Fibroblast of skin of back (primary cell): ENCODE measurements around the gene MTURN.
A peak's percentile ranks its signal among the peaks of the same experiment; 100 is the strongest.

ENCODE experiments used
- DNase-seq: peaks from one replicate; pipeline ENCODE4 v3.0.0-alpha.2; 2013

Gene MTURN

GRCh38 chr7:30162622-30163124, 27.9 kb downstream of the MTURN start:
- peak; percentile 79 for DNase-seq

DNA sequence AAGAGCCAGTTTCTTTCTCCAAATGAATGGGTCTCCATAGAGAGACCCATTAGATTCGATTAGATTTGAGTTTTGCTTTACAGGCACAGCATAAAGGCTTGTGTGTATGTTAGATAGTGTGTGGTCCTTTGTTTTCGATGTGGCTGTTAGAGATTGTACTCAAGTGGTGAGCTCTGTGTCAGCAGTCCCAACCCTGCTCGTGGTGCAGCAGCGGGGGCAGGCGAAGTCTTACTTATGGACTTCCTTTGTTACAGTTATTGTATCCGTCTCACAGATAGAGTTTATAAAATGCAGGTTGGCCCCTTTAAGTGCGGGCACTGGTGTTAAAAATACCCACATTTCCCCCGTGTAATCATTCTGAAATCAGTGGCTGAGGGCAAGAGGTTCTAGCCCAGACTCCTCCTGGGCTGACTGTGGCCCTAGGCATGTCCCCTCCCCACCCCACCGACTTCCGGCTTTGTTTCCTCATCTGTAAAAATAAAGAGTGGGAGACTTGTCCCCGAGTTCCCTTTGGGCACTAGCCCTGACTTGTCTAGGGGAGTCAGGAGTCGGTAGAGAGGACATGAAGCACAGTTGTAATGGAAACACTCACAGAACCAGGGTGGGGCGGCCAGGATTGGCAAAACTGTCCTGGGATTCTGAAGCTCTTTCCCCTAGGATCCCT, 28.6 kb downstream of the MTURN start:
- DNase-seq: peak; percentile 26

DNA sequence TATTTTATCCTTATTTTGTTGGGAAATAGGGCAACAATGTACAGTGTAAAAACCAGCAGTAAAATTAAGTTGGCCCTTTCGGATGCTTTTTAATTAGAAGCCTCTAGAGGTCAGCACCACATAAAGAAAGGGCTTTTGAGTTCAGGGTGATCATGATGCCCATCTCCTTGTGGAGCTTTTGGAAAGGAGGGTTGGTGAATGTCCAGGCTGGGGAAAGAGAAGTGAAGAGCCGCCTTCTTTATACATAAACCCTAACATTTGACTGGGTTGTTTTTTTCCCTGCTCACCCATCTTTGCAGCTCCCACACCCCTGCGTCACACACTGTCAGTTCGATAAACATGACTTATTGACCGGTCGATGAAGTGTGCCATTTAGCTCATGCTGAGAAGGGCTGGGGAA, 29.8 kb downstream of the MTURN start:
- peak; percentile 73 for DNase-seq

DNA sequence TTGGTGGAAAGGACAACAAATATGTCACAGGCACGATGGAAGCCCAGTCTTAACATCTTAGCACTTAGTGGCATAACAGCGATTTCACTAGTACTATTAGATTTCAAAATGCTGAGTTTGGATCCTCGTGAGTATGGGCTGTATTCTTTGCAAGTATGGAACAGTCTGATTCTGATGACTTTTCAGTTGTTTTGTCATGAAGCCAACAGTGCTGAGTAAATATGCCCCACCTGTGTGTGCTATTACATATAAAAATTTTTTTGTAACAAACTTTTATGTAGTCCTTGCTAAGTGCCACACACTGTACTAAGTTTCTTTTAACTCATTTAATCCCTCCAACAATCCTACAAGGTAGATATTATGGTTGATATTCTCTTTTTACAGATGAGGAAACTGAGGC, 30.8 kb downstream of the MTURN start:
- DNase-seq: no peak

- DNase-seq: no peak
Observed at GRCh38 chr7:30166155-30166840, 31.5 kb downstream of the MTURN start.

DNA sequence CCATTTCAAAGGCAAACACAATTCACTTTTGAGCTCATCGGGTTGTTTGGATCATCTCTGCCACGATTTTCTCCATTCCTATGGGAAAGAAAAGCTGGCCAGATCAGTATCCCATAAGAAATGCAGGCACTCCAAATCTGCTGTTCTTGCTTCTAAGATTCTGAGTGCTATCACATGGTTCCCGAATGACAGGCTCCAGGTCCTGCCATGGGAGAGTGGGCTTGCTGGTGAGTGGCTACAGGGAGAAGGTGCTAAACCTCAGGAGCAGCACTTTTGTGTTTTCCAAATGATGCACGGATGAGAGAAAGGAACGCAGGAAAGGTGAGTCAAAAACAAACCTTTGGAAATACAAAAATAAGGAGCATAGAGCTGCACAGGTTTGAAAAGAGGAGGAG, 32.1 kb downstream of the MTURN start:
- DNase-seq: no peak

DNA sequence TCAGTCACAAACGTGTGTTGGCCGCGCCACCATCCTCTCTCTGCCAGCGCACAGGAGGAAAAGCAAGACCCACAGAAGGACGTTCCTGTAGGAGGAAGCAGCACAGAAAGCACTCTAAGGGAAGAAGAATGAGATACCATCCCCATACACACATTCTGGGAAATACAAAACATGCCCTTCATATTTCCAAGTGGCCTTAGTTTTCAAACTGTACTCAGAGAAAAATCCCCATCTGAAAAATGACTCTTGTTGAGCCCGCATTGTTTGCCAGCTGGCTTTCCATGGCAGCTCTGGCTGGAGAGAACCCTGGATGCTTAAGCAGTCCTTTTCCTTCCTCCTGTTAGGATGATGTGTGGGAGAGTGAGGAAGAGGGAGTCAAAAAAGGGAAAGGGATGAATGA, 33.1 kb downstream of the MTURN start:
- DNase-seq: no peak

DNA sequence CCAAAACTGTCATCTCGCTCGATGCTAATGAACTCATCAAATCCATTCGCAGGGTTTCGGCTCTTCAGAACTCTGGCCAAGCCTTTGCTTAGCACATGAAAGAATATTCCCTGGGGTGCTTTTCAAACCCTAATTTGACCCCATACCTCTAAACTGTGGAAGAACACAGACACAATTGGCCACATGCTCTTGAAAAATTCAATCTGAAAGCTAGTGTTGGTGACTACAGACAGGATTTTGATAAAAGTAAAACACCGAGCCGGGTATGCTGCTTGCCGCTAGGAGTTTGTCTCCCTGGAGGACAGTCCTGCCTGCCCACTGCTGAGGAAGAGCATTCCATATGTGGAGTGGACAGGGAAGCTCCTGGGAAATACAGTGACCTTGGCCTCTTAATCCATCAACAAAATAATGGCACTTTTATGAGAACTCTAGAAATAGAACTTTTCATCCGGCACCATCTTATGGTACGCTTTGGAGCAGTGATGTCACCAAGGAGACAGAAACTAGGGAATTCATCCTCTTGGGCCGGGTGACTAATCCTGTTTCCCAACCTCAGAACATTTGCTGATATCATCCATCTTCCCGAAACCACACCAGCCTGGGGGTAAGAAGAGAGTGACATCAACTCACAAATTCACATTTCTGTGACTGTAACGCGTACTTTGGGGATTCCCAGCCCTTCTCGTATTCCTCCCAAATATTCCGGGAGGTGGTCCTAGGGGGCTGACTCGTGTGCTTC, 34.2 kb downstream of the MTURN start:
- peak; percentile 94 for DNase-seq

DNA sequence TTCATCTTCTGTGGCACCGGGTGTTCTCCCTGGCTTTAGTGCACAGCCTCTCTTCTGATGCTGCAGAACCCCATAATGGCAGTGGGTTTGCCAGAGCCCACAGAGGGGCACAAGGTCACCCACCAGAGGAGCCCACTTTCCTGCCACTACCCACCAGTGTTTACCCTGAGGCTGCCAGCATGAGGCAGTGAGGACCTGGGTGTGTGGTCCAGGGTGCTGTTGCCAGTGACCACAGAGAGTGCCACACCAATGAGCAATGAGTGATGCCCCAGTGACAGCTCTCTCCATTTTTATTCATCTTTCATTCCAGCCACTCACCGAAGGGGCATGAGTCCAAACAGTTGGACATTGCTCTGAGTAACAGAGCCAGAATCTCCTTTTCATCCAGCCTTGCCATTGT, 34.8 kb downstream of the MTURN start:
- peak; percentile 71 for DNase-seq

- DNase-seq: no peak
Observed at GRCh38 chr7:30170476-30171205, 35.9 kb downstream of the MTURN start.

- DNase-seq: peak; percentile 72
Observed at GRCh38 chr7:30171766-30172447, 37.1 kb downstream of the MTURN start.

DNA sequence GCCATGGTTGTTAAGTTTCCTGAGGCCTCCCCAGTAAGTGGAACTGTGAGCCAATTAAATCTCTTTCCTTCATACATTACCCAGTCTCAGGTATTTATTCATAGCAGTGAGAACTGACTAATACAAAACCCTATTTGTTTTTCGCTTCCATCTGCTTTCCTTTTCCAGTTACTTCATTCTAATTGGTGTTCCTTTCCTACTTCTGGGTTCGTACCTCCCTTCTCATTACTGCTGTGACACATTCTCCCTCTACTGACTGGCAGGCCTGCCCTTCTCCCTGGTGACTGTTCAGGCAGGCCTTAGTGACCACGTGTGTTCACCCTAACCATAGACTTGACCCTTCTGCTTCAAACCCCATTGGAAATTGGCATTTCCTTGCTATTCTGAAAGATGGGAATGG, 37.7 kb downstream of the MTURN start:
- peak; percentile 26 for DNase-seq

DNA sequence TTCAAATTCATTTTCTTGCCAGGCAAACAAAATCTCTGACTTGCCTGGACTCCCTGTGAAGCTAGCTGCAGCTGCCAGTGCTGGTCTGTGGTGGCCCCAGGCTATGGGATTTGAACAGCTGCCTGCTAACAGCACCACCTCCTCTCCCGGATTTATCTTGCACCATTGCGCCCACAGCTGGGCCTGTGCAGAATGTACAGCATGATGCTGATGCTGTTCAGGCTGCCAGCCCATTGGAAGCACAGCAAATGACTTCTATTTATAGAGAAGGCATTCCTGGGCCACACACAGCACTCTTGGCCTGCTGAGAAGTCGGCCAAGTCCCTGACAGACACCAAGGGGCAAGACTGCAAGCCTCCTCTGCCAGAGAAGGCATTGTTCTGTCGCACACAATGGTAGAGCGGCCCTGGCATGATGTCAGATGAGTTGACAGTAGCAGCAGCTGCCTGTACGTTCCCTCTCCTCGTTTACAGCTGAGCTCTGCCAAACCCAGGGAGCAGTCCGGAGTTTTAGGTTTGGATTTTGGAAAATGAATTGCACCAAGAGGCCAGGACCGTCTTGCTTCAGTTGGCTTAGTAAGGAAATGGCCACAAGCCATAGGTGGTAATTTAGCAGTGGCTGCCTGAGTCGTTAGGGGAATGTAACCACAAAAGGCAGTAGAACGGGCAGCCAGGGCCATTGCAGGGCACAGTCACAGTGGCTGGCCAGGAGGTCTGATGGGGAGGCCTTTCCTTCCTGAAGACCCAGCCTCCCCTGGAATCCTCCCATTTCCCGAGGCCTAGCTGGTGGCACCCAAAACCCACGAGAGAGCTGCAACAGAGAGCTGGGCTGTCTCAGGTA, 38.5 kb downstream of the MTURN start:
- DNase-seq: peak; percentile 94

DNA sequence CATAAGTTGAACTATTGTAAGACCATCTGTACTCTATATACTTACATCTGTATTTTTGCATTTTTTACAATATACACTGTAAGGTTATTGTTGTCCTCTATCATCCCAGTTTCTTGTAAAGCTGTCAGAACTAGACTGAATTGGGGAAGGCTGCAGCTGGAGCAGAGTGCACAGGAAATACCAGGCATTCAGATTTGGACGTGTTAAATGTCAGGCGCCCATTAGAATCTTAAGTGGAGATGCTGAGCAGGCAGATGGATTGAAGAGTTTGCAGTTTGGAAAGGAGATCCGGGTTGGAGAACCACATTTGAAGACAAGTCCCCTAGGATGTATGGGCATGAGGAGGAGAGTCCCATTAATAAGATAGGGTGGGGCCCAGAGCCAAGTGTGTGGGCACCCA, 40.4 kb downstream of the MTURN start:
- DNase-seq: peak; percentile 53

GRCh38 chr7:30175636-30176147, 40.9 kb downstream of the MTURN start:
- DNase-seq: no peak

DNA sequence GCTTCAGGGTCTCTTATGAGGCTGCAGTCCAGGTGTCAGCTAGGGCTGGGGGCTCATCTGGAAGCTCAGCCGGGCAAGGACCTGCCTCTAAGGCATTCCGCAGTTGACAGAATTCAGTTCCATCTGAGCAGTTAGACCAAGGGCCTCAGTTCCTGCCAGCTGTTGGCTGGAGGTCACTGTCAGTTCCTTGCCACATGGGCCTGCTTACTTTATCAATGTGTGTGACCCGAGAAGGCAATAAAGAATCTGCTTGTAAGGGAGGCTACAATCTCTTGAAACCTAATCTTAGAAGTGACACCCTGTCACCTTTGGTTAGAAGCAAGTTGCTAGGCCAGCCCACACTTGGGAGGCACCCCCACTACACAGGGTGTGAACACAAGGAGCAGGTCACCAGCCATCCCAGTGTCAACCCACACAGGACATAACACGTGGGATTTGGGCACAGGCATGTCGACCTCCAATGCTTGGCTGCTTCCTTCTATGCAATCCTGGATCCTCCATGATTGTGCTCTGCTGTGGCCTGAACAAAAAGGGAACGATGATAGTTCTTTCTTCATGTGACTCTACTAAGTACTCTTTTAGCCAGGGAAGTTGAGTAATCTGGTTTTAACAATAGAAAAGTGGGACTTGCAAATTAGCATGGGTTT, 41.8 kb downstream of the MTURN start:
- no peak for DNase-seq

- no peak for DNase-seq
Observed at GRCh38 chr7:30177186-30177585, 42.4 kb downstream of the MTURN start.

- no peak for DNase-seq
Observed at GRCh38 chr7:30177965-30178364, 43.2 kb downstream of the MTURN start.

- DNase-seq: no peak
Observed at GRCh38 chr7:30178748-30179436, 44.1 kb downstream of the MTURN start.

- no peak for DNase-seq
Observed at GRCh38 chr7:30180718-30181117, 45.9 kb downstream of the MTURN start.
